ENCODE data around the gene CAVIN3.
"Not testable (repeated sequence)": the region's sequence is repeated elsewhere in the genome, so short reads cannot be mapped to it uniquely, and the experiment has no call there.

The CAVIN3 gene

DNA sequence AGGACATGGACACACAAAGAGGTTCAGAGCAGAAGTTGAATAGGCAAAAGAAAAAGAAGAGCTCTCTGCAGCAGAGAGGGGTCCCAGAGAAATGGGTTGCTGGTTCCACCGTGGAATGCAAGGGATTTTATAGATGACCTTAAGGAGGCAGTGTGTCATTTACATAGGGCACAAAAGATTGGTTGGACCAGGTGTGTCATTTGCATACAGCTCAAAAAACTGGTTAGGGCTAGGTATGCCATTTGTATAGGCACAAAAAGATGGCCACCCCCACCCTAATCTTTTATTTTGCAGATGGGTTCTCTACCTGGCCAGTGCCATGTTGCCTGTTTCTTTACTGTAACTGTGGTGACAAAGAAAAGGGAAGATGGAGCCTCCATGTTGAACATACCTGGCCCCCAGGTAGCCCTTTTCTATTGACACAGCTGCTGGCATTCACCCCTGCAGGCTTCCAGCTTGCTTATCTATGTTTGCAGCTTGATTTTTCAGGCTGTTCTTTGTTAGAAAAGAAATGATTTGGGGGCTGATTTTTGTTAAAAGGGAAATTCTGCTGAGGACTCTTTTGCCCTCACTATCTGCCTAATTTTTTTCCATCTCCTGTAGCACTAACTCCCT lies 3.1 kb upstream of the CAVIN3 start:
- no peak for DNase-seq

DNA sequence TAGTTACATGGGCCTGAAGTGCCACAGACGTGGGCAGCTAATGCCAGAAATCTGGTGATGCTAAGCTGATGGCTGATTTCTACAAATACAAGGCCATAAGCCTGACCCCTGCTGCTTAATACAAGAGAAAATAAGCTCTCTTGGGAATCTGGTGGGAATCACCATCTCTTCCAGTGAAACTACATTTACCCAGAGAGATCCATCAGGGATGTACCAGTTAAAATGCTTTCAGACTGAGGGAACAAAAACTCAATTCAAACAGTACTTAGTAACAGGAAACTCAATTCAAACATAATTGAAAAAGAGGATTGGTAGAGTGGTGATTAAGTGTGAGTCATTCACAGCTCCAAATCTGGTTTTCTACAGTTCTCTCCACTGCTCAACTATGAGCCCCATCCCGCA lies 1.7 kb upstream of the CAVIN3 start:
- no peak for DNase-seq

DNA sequence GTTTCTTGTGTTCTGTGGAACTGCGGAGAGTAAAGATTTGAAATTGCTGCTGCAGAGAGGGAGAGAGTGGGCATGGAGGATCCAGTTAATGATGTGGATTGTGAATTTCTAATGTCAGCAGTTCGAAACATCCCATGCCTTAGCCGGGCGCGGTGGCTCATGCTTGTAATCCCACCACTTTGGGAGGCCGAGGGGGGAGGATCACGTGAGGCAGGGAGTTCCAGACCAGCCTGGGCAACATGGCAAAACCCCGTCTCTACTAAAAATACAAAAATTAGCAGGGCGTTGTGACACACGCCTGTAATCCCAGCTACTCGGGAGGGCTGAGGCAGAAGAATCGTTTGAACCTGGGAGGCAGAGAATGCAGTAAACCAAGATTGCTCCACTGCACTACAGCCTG lies 1.1 kb upstream of the CAVIN3 start:
- no peak for DNase-seq

DNA sequence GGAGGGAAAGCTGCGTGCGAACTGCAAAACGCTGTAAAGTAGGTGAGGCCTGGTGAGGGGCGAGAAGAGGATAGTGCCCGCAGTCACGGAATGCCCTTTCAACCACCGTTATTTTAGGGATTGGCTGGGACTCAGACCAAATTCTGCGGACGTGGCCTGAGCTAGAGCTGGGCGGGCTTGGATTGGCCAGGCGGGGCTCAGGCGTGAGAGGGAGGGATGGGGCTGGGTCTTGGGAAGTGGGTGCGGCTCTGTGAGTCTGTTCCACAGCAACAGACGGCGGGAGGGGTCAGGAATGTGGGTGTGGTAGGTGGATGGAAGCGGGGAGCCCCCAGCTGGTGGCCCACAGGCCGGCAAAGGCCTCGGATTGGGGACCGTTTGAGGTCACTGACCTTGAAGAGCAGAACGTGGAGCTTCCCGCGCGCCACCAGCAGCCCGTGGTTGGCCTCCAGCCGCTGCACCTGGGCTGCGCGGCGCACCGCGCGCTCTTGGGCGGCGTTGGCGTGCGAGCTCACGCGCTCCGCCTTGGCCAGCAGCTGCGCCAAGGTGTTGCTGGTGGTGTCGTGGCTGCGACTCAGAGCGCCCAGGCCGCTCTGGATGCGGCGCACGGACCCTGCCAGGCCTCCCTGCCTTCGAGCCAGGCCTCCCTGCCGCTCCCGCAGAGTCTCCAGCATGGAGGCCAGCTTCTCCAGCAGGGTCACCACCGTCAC lies 444 bp downstream of the CAVIN3 start:
- no peak for DNase-seq

DNA sequence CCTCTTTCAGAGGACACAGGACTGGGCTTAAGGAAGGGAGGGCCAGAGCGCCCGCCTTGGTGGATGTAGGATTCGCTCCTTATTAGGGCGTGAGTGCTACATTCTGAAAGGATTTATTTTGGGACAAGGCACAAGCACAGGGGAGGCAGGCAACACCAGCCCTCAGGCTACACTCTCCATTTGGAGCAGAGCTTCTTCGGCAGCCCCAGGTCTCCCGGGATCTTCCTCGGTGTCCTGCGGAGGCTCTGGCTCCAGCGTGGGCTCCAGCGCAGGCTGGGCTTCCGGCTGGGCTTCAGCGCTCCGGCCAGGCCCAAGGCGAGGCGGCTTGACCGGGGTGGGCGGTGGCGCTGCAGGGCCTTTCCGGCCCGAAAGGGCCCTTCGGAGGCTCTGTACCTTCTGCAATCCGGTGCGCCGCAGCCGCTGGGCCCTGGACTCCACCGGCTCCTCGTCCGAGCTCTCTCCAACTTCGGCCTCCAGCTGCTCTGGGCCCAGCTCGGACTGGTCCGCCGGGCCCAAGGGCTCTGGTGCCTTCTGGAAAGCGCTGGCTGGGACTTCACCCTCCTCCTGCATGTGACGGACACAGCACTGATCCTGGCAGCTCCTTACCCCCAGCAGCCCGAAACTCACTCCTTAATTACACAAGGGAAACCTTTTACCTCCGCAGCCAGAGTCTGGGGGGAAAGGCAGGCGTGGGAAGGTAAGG lies 1.1 kb downstream of the CAVIN3 start:
- DNase-seq: no peak

DNA sequence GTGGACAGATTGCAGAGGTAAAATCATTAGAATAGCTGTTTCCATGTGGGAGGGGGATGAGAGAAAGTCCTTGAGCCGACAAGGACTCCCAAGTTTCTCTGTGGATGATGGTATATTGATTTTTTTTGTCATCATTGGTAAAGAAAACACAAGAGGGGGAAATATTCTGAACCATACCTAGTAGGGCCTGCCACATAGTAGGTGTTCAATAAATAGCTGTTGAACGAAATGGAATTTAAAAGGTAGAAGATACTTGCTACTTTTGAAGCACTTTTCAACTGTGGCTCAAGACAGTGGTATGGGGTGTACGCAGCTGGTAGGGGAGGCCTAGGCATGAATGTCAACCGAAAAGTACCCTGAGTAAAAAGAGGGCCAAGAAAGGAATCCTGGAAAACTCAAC lies 2.1 kb downstream of the CAVIN3 start:
- no peak for DNase-seq

DNA sequence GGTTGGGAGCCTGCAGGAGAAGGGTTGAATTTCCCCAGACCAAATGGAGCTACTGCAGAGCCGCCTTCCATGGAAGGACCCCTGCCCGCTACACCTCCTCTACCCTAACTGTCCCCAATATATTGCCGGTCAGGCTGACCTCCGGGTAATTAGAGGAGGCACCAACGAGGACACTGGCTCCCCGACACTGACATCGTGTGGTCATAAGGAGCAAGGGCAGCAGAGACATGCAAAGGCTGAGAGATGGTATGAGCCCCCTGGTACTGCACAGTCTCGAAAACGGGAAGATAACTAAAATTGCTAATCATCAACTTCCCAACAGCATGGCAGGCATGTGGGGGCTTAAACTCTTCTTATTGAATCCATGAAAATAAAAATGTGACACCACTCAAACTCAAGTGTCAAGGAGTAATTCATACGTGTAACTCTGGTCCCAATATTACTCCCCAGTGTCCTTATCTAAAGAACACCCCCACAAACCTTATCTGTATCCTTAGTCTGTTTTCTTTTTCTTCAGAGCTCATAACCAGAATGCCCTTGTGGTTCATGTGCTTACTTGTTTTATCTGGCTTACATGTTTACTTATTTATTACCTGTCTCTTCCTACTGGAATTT lies 4.4 kb downstream of the CAVIN3 start:
- DNase-seq: peak in 1 of 2 experiments; percentile 8

DNA sequence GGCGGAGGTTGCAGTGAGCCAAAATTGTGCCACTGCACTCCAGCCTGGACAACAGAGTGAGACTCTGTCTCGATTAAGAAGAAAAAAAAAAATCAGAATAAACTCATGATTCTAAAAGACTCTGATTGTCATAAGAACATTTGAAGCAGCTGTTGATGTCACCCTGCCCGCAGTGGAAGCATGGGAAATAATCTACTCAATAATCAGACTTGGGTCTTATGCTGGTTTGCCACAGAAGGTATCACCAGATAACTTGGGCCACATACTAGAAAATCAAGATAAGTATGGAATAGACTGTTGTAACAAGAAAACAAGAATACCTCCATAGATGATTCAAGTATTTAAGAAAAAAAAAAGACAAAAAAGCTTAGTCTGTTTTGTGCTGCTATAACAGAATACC lies 8.2 kb downstream of the CAVIN3 start:
- no peak for DNase-seq

DNA sequence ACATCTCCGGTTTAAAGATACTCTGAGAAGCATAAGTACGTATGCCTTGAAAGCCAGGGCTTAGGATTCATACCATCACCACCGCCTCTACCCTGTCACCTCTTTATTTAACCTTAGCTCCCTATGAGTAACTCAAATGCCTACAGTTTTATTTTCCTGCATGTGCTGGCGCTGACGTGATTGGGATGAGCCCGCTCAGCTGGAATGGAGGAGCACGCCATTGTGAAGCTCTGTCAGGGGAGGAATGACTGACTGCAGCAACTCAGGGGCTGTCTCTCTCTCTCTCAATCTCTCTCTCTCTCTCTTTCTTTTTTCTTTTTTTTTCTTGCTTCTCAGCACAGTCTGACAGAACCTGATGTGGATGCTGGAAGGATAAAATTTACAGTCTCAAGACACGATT lies 12.4 kb downstream of the CAVIN3 start:
- no peak for DNase-seq

DNA sequence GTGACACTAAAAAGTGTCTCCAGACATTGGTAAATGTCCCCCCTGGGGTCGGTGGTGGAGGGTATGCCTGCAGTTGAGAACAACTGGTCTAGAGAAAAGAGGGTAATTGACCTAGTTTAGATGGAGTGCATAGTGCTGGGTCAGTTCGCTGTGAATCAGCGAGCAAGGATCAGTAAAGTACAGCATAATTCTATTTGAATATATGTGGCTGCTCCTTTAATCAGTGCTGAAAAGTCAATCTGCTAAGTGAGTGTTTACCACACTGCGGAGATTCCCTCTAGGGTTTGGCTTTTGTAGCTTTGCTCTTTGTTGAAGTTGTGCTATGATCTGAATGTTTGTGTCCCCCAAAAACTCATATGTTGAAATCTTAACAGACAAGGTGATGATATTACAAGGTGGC lies 15.0 kb downstream of the CAVIN3 start:
- no peak for DNase-seq

DNA sequence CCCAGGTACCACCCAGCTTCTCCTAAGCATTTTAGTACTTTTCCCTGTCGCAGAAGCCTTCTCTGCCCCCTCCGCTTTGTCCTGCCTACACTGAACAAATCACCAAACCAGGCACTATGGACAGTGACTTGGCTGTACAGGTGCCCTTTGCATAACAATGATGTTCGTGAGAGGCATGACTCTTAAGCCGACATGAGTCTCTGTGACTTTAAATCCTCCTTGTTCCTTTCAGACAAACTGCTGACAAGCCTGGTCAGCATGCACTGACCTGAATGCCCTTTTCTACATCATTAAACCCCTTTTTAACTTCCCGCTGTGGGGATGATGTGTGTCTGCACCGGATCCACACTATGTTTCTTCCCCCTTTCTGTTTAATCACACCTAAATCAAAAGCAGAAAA lies 16.6 kb downstream of the CAVIN3 start:
- DNase-seq: no peak

DNA sequence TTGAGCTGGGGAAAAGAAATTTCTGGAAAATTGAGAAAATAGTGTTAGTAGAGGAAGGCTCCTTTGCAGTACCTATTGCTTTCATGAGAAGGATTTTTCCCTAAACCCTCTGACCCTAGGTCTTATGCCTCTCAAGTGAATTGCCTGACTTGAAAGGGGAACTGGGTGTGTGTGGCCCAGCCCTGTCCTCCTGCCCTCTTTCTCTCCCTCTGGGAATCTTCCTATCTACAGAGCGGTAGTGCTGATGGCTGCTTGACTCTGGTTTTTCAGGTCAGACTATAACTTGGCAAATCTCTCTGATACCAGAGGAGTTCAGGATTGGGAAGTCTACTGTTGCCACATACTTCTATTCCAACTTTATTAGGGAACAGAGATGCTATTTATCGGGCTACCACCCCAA lies 19.2 kb downstream of the CAVIN3 start:
- DNase-seq: no peak

DNA sequence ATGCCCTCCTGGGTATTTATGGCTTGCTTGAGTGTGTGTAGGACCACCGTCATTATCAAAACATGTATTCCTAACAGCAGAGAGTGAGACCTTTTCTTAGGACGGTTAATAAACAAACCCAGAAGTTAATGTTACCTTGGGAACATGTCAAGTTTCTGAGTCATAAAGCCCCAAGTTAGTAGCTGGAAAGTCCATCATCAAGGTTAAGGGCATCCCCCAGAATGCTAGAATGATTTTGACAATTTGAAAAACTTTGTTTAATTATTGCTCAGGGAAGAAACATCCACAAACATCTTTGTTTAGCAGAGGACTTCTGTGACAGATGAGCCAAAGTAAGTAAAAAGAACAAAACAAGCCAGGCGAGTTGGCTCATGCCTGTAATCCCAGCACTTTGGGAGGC lies 20.0 kb downstream of the CAVIN3 start:
- no peak for DNase-seq

DNA sequence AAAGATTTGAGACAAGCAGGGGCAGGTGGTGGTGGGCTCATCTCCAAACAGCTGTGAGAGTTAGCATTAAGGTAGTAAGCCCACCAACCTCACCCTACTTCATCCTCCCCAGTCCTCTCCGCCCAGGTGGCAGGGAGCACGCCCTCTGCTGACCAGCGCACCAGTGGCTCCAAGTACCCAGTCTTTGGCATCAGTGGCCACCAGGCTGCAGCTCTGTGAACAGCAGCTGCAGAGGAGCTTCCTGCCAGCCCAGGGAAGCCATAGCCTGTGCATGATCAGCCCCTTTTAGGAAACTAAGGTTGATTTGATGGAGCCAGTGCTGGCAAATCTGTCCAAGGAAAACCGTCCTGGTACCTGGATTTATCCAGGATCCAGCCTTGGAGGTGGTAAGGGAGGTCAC lies 21.7 kb downstream of the CAVIN3 start:
- DNase-seq: peak in 1 of 2 experiments; percentile 6

DNA sequence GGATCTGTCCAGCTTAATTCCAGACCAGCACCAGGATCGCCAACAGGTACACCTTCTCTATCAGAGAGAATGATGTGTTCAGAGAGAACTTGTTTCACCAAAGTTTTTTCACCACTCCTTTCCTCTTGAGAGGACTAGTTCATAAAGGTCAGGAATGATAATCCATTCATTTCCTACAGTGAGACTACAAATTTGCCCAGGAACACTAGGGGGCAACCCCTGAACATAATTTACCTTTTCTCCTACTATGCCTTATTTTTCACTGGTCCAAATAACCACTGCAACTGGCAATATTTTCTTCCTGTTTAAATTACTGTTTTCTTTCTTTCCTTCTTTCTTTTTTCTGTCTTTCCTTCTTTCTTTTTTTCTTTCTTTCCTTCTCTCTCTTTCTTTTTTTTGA lies 22.5 kb downstream of the CAVIN3 start:
- DNase-seq: no peak

DNA sequence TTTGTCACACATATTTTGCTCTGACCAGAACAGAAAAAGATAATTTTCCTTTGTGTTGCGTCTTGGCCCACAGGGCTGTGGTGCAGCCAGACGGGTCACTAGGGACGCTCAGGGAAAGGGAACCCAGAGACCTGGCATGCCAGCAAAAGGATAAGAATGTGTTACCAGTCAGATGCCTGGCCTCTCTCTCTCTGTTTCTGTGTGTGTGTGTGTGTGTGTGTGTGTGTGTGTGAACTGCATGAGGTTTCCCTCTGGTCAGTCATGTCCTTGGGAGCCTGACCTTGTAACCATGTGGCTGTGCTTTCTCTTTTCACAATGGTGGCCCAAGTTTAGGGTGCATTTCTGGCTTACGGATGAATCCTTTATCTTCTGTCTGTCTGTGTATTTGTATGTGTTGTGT lies 35.3 kb downstream of the CAVIN3 start:
- DNase-seq: no peak

DNA sequence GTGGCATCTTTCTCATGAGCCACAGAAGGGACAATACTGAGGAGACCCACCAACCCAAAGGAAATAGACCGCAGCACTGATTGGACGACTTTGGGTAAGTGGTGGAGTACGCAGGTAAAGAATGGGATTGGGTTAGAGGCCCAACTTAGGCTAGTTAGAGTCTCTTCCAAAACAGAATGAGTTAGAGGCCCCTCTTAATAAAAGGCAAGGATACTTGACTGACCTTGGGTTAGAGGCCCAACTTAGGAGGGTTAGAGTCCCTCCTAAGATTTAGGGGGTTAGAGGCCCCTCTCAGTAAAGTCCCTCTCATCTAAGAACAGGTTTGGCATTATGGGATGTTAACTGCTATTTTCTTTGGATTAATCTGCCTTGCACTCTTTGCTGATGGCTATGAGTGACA lies 36.1 kb downstream of the CAVIN3 start:
- DNase-seq: no peak

DNA sequence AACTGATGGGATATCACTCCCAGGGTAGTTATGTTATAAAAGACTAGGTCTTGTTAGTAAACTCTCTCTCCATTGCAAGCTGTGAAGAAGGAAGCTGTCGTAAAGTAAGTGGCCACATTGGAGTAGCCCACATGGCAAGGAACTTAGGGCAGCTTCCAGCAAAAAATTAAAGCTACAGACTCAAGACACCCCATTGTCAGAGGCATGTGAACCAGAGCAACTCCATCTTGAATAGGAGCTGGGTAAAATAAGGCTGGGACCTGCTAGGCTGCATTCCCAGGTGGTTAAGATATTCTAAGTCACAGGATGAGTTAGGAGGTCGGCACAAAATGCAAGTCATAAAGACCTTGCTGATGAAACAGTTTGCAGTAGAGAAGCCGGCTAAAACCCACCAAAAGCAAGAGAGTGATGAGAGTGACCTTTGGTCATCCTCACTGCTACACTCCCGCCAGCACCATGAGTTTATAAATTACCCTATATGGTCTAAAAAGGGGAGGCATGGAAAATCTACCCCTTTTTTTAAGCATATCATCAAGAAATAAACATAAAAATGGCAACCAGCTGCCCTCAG lies 36.8 kb downstream of the CAVIN3 start:
- no peak for DNase-seq

DNA sequence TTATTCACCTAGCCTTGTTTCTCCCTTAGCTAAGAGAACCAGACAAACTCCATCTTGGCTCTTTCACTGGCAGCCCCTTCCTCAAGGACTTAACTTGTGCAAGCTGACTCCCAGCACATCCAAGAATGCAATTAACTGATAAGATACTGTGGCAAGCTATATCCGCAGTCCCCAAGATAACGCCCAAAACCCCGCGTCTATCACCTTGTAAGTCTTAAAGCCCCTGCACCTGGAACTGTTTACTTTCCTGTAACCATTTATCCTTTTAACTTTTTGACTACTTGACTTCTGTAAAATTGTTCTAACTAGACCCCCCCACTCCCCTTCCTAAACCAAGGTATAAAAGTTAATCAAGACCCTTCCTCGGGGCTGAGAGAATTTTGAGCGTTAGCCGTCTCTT lies 39.5 kb downstream of the CAVIN3 start:
- DNase-seq: not testable (repeated sequence)

DNA sequence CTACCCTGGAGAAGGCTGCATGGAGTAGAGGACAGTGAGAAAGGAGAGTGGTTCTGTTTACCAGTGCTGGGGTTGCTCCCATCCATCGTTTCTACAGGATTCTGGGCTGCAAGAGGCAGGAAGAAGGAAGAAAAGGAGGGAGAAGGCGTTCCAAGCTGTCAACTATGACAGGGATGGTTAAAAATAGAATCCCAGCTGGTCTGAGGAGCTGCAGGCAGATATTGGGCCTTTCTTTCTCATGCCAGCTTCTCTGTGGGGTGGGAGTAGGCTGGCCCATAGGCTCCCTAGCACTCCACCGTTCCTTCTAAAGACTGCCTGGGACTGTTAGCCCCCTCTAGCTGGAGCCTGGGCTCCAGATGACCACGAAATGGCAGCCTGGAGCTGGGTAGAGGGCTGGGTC lies 47.1 kb downstream of the CAVIN3 start:
- no peak for DNase-seq

DNA sequence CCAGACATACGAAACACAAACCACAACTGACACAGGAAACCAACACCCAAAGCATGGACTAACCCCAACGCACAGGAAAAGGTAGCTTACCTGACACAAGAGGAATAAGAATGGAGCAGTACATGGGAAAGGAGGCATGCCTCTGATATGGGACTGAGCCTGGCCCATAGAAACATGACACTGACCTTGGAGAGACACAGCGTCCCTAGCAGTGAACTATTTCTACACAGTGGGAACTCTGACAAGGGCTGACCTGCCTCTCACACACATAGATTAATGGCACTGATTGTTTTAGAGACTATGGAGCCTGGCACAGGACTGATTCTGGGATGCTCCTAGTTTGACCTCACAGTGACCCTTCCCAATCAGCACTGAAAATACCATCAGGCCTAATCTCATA lies 48.7 kb downstream of the CAVIN3 start:
- DNase-seq: no peak

DNA sequence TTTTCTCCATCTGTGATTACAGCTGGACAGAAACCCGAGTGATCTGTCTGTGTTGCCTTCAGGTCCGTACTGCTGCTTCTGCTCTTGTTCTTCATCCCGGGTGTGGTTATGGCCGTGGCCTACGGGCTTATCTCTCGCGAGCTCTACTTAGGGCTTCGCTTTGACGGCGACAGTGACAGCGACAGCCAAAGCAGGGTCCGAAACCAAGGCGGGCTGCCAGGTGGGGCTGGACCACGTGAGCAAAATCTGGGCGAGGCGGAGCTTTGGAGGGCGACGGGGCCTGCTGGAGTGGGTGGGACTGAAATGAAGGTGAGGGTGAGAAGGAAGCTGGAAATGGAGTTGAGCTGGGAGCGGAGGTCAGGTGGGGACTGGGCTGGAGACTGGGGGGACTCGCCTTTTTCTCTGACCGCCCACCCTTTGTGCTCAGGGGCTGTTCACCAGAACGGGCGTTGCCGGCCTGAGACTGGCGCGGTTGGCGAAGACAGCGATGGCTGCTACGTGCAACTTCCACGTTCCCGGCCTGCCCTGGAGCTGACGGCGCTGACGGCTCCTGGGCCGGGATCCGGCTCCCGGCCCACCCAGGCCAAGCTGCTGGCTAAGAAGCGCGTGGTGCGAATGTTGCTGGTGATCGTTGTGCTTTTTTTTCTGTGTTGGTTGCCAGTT lies 49.6 kb downstream of the CAVIN3 start:
- DNase-seq: no peak

DNA sequence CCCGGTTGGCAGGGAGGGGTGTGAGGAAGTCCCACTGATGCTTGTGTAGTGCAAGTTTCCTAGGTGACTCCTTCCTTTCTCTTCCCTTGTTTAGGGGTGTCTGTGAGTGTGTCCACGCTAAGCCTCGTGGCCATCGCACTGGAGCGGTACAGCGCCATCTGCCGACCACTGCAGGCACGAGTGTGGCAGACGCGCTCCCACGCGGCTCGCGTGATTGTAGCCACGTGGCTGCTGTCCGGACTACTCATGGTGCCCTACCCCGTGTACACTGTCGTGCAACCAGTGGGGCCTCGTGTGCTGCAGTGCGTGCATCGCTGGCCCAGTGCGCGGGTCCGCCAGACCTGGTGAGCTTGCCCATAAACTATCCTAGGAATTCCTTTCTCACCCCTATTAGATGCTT lies 50.3 kb downstream of the CAVIN3 start:
- no peak for DNase-seq
